Esophagus muscularis mucosa (tissue), 4 donors: ENCODE results near the gene LAD1. TPM values are rescaled to one million over a fixed set of nuclear protein-coding genes. Genes with fewer than 3 reads are reported as not detected.

Experiments used
- DNase-seq: peaks from one replicate; pipeline ENCODE4 v3.0.0-alpha.2; 2017; ENCODE audit errors: extremely low spot score
- H3K27ac ChIP-seq, 4 donors: fragments of 200-600 bp; sonication (generic); replicated peaks in 1 of 4; 1 replicate in 3 of 4; 2 replicates in 1 of 4; pipeline ENCODE4 v1.5.1; 2016 to 2019; ENCODE audit warnings: mild to moderate bottlenecking in 1 of 4
- H3K27me3 ChIP-seq, 4 donors: fragments of 200-600 bp; sonication (generic); one replicate each; pipeline versions ENCODE4 v1.5.1 to v1.6.0; 2016 to 2019
- H3K36me3 ChIP-seq, 4 donors: fragments of 200-600 bp; sonication (generic); one replicate each; pipeline ENCODE4 v1.5.1; 2016 to 2019
- H3K4me1 ChIP-seq, 4 donors: fragments of 200-600 bp; sonication (generic); one replicate each; pipeline ENCODE4 v1.5.1; 2016 to 2019
- H3K4me3 ChIP-seq, 4 donors: fragments of 200-600 bp; sonication (generic); 1 replicate in 2 of 4; 2 replicates in 2 of 4; pipeline ENCODE4 v1.5.1; 2016 to 2019; ENCODE audit warnings: mild to moderate bottlenecking in 4 of 4, moderate library complexity in 1 of 4
- H3K9me3 ChIP-seq, 4 donors: fragments of 200-600 bp; sonication (generic); 1 replicate in 3 of 4; 2 replicates in 1 of 4; pipeline ENCODE4 v1.5.1; 2016 to 2019
- CTCF ChIP-seq, 3 experiments: fragments of 200-600 bp in 2 of 3; fragments of 450-650 bp in 1 of 3; sonication (generic) in 2 of 3; IDR thresholded peaks; one replicate each; pipeline ENCODE4 v1.5.1; 2017 to 2019; ENCODE audit warnings: antibody characterized with exemption in 3 of 3, mild to moderate bottlenecking in 2 of 3, moderate library complexity in 1 of 3
- EP300 ChIP-seq: sonication (generic); formaldehyde crosslinking; IDR thresholded peaks from one replicate; pipeline ENCODE4 v1.6.1; 2017; ENCODE audit warnings: antibody characterized with exemption
- POLR2A ChIP-seq: fragments of 450-650 bp; IDR thresholded peaks from one replicate; pipeline ENCODE4 v1.6.1; 2017; ENCODE audit warnings: antibody characterized with exemption, moderate library complexity, mild to moderate bottlenecking, low read depth
- POLR2AphosphoS5 ChIP-seq, 2 donors: sonication (generic); formaldehyde crosslinking; IDR thresholded peaks; one replicate each; pipeline ENCODE4 v1.6.1; 2017; ENCODE audit warnings: antibody characterized with exemption in 2 of 2
- WGBS: methylation state at CpG from one replicate; pipeline ENCODE4 v1.1.5; 2018; 5-methylcytosine and 5-hydroxymethylcytosine counted together
- intact Hi-C: fragments of 100-400 bp; cut with DNase I; formaldehyde crosslinking; loops from one replicate; pipeline ENCODE4 v1.15.1; 2023
- total RNA-seq, 4 donors: library from RNA; depleted of rRNA; stranded (reverse); fragments of >200 nt; gene quantifications; one replicate each; pipeline versions ENCODE4 v1.1.0 to v1.2.1, GENCODE V29; 2016

Gene LAD1
- total RNA-seq, 4 donors from 2014 or later: 0.17 TPM; not detected in 3

GRCh38 chr1:201356701-201357100 lies 42.4 kb downstream of the LAD1 start:
- Histone ChIP-seq H3K27ac (no peak overlapping the region), H3K4me1 (peaks cover 0 to 15% (median 3%) of the 10 kb centered on the region in 4 donors), H3K27me3 (peaks cover 0 to 35% (median 0%) of the 10 kb centered on the region in 4 donors), H3K9me3 (no peaks in the 10 kb centered on the region), H3K4me3 (no peak overlapping the region), H3K36me3 (peaks cover 0 to 28% (median 0%) of the 10 kb centered on the region in 4 donors)
- intact Hi-C loops: no loop called here
- no peak for TF ChIP-seq EP300
- TF ChIP-seq CTCF (IDR thresholded peaks at IDR 0.05): no peak
- no peak for TF ChIP-seq POLR2AphosphoS5 (IDR thresholded peaks at IDR 0.05)
- TF ChIP-seq POLR2A: no peak
- no peak for DNase-seq
- WGBS: 90% methylated on average over 11 of the region's 11 CpGs

- H3K4me1 ChIP-seq: peaks cover 0 to 15% (median 3%) of the 10 kb centered on the region in 4 donors
- 100% methylated on average over 5 of the region's 5 CpGs for WGBS
- intact Hi-C loops: no loop called here
- peaks cover 0 to 35% (median 0%) of the 10 kb centered on the region in 4 donors for H3K27me3 ChIP-seq
- TF ChIP-seq POLR2AphosphoS5 (IDR thresholded peaks at IDR 0.05): no peak
- TF ChIP-seq CTCF (IDR thresholded peaks at IDR 0.05): no peak
- no peak for TF ChIP-seq POLR2A
- no peak for TF ChIP-seq EP300
- peaks cover 0 to 23% (median 0%) of the 10 kb centered on the region in 4 donors for H3K36me3 ChIP-seq
- no peak overlapping the region for H3K27ac ChIP-seq
- no peaks in the 10 kb centered on the region for H3K9me3 ChIP-seq
- DNase-seq: no peak
- H3K4me3 ChIP-seq: no peak overlapping the region
Observed at GRCh38 chr1:201356236-201356635, 42.9 kb downstream of the LAD1 start.

- no peak for TF ChIP-seq CTCF (IDR thresholded peaks at IDR 0.05)
- TF ChIP-seq POLR2A: no peak
- WGBS: 92% methylated on average over 7 of the region's 7 CpGs
Observed at GRCh38 chr1:201355471-201355870, 43.7 kb downstream of the LAD1 start.

GRCh38 chr1:201354901-201355295 lies 44.2 kb downstream of the LAD1 start:
- 44% methylated on average over 4 of the region's 4 CpGs for WGBS
- Histone ChIP-seq H3K36me3 (peaks cover 0 to 10% (median 0%) of the 10 kb centered on the region in 4 donors), H3K27me3 (peaks cover 0 to 35% (median 0%) of the 10 kb centered on the region in 4 donors), H3K4me3 (no peak overlapping the region), H3K9me3 (no peaks in the 10 kb centered on the region), H3K27ac (no peak overlapping the region), H3K4me1 (peaks cover 0 to 15% (median 3%) of the 10 kb centered on the region in 4 donors)
- DNase-seq: no peak
- intact Hi-C loops: no loop called here
- TF ChIP-seq EP300 (no peak), CTCF (IDR thresholded peaks at IDR 0.05) (no peak), POLR2AphosphoS5 (IDR thresholded peaks at IDR 0.05) (no peak), POLR2A (no peak)

More at GRCh38 chr1:201355471-201355870, 43.7 kb downstream of the LAD1 start:
- no peak overlapping the region for H3K4me3 ChIP-seq
- H3K27ac ChIP-seq: no peak overlapping the region
- peaks cover 0 to 16% (median 0%) of the 10 kb centered on the region in 4 donors for H3K36me3 ChIP-seq
- H3K9me3 ChIP-seq: no peaks in the 10 kb centered on the region
- no peak for DNase-seq
- intact Hi-C loops: no loop called here
- H3K27me3 ChIP-seq: peaks cover 0 to 35% (median 0%) of the 10 kb centered on the region in 4 donors
- H3K4me1 ChIP-seq: peaks cover 0 to 15% (median 3%) of the 10 kb centered on the region in 4 donors
